Activated naive CD8-positive, alpha-beta T cell treated with anti-CD3 and anti-CD28 coated beads, Interleukin-2, amount 10 ng/mL, durations not matched to agents 7 days and 5 days (primary cell): ENCODE data around the gene TGFB1. TPM values are rescaled to one million over a fixed set of nuclear protein-coding genes. Genes with fewer than 3 reads are reported as not detected.
A peak's percentile ranks its signal among the peaks of the same experiment; 100 is the strongest.
"Not testable (repeated sequence)": the region's sequence is repeated elsewhere in the genome, so short reads cannot be mapped to it uniquely, and the experiment has no call there.

ENCODE experiments used
- ATAC-seq: fragments of 150-1000 bp; cut with Tn5 transposase; one replicate; pipeline ENCODE4 v1.10.0; 2021; ENCODE audit warnings: low read depth, moderate library complexity
- POLR2A ChIA-PET: fragments of 350-600 bp; sonication (Branson Sonifier 250); formaldehyde crosslinking; loops from one replicate; lab custom pipeline; 2021; ENCODE audit warnings: antibody characterized with exemption; lab: Charles Lee
- DNase-seq: peaks from one replicate; pipeline ENCODE4 v3.0.0; 2021
- H3K27ac Mint-ChIP-seq: one replicate; pipeline ENCODE4 v1.8.0; 2022; ENCODE audit warnings: mild to moderate bottlenecking, mixed read lengths
- H3K27me3 Mint-ChIP-seq: one replicate; pipeline ENCODE4 v1.8.0; 2022; ENCODE audit warnings: mild to moderate bottlenecking, moderate library complexity, mixed read lengths
- H3K36me3 Mint-ChIP-seq: one replicate; pipeline ENCODE4 v1.8.0; 2021; ENCODE audit warnings: mild to moderate bottlenecking, mixed read lengths
- H3K4me1 Mint-ChIP-seq: one replicate; pipeline ENCODE4 v1.8.0; 2021; ENCODE audit warnings: mixed read lengths
- H3K4me3 Mint-ChIP-seq: one replicate; pipeline ENCODE4 v1.8.0; 2022; ENCODE audit warnings: mild to moderate bottlenecking, moderate library complexity, mixed read lengths
- H3K9me3 Mint-ChIP-seq: one replicate; pipeline ENCODE4 v1.8.0; 2021; ENCODE audit warnings: mixed read lengths
- total RNA-seq, 2 experiments: library from RNA; stranded (reverse); gene quantifications; one replicate each; pipeline ENCODE4 v1.2.3, GENCODE V29; 2021

The TGFB1 gene
- total RNA-seq, 2 experiments from 2014 or later, result 172 to 179 TPM

GRCh38 chr19:41384351-41384750, 30.6 kb upstream of the TGFB1 start:
- Mint-ChIP-seq H3K27ac (no peak overlapping the region), H3K27me3 (no peaks in the 10 kb centered on the region), H3K4me3 (no peak overlapping the region), H3K4me1 (no peaks in the 10 kb centered on the region), H3K36me3 (peaks cover 2% of the 10 kb centered on the region), H3K9me3 (no peaks in the 10 kb centered on the region)
- ATAC-seq (no peak), DNase-seq (no peak)
- POLR2A ChIA-PET, result interaction anchor here (0.7 to 1.1 kb wide), 2 partner anchors 10 to 19 kb away, joined by 3 to 5 read pairs; no protein-coding TSS in a partner anchor

- H3K27ac Mint-ChIP-seq, H3K4me1 Mint-ChIP-seq, H3K27me3 Mint-ChIP-seq, H3K9me3 Mint-ChIP-seq, H3K4me3 Mint-ChIP-seq, ATAC-seq, DNase-seq, H3K36me3 Mint-ChIP-seq: not testable (repeated sequence)
- POLR2A ChIA-PET, result interaction anchor here (0.6 to 0.8 kb wide), 2 partner anchors 118 to 161 kb away, joined by 3 to 4 read pairs; no protein-coding TSS in a partner anchor
These were observed 27.8 kb upstream of the TGFB1 start for GRCh38 chr19:41381536-41381935.

GRCh38 chr19:41377977-41378709, 24.4 kb upstream of the TGFB1 start:
- H3K4me3 Mint-ChIP-seq, result no peak overlapping the region
- peaks cover 12% of the 10 kb centered on the region for H3K4me1 Mint-ChIP-seq
- H3K9me3 Mint-ChIP-seq, result no peaks in the 10 kb centered on the region
- no peaks in the 10 kb centered on the region for H3K27me3 Mint-ChIP-seq
- POLR2A ChIA-PET, result interaction anchor here (0.6 kb wide), 1 partner anchor 36 kb away, joined by 3 read pairs; no protein-coding TSS in a partner anchor
- ATAC-seq, result peak; percentile 56
- DNase-seq, result no peak
- peak overlapping the region; percentile 47 for H3K27ac Mint-ChIP-seq
- H3K36me3 Mint-ChIP-seq, result peaks cover 5% of the 10 kb centered on the region

GRCh38 chr19:41376998-41377365, 23.3 kb upstream of the TGFB1 start:
- Mint-ChIP-seq H3K36me3 (peaks cover 3% of the 10 kb centered on the region), H3K9me3 (no peaks in the 10 kb centered on the region), H3K27ac (peak overlapping the region; percentile 60), H3K4me1 (peaks cover 12% of the 10 kb centered on the region), H3K4me3 (peak overlapping the region; percentile 70), H3K27me3 (no peaks in the 10 kb centered on the region)
- POLR2A ChIA-PET, result interaction anchor here (0.6 to 1.0 kb wide), 2 partner anchors 13 to 17 kb away, joined by 3 to 6 read pairs; partner anchors contain the start of gene B9D2
- ATAC-seq (no peak), DNase-seq (no peak)

GRCh38 chr19:41376241-41376997, 22.7 kb upstream of the TGFB1 start, which contains the start of gene TMEM91:
Gene TMEM91 (plus strand): TSS chr19:41376533. CDS start chr19:41378310, 1,777 bp downstream.
- H3K27ac Mint-ChIP-seq, result peak within 1 kb of the TSS; percentile 60
- POLR2A ChIA-PET, result interaction anchor here (0.6 to 1.0 kb wide), 3 partner anchors 12 to 28 kb away, joined by 3 to 6 read pairs (median 3); partner anchors contain the start of gene B9D2
- H3K4me3 Mint-ChIP-seq, result peak within 1 kb of the TSS; percentile 70

GRCh38 chr19:41373993-41374392, 20.3 kb upstream of the TGFB1 start:
- H3K4me1 Mint-ChIP-seq, result peaks cover 15% of the 10 kb centered on the region
- H3K4me3 Mint-ChIP-seq, result no peak overlapping the region
- POLR2A ChIA-PET, result no interaction called here
- ATAC-seq (no peak), DNase-seq (no peak)
- peaks cover 7% of the 10 kb centered on the region for H3K36me3 Mint-ChIP-seq
- no peaks in the 10 kb centered on the region for H3K27me3 Mint-ChIP-seq
- no peaks in the 10 kb centered on the region for H3K9me3 Mint-ChIP-seq
- no peak overlapping the region for H3K27ac Mint-ChIP-seq

More at GRCh38 chr19:41376241-41376997, 22.7 kb upstream of the TGFB1 start, which contains the start of gene TMEM91:
- Mint-ChIP-seq H3K27me3 (no peaks in the 10 kb centered on the region), H3K36me3 (peaks cover 4% of the 10 kb centered on the region), H3K9me3 (no peaks in the 10 kb centered on the region), H3K4me1 (peaks cover 13% of the 10 kb centered on the region)
- ATAC-seq (peak; percentile 35), DNase-seq (peak; percentile 41)

GRCh38 chr19:41372501-41372900, 18.8 kb upstream of the TGFB1 start:
- POLR2A ChIA-PET, result no interaction called here
- ATAC-seq, result no peak
- DNase-seq, result no peak
- Mint-ChIP-seq H3K9me3 (no peaks in the 10 kb centered on the region), H3K4me3 (no peak overlapping the region), H3K27me3 (no peaks in the 10 kb centered on the region), H3K27ac (no peak overlapping the region), H3K4me1 (peaks cover 14% of the 10 kb centered on the region), H3K36me3 (peaks cover 6% of the 10 kb centered on the region)

GRCh38 chr19:41371541-41371940, 17.8 kb upstream of the TGFB1 start:
- H3K9me3 Mint-ChIP-seq, result no peaks in the 10 kb centered on the region
- peaks cover 9% of the 10 kb centered on the region for H3K4me1 Mint-ChIP-seq
- DNase-seq, result no peak
- no peak overlapping the region for H3K27ac Mint-ChIP-seq
- peaks cover 6% of the 10 kb centered on the region for H3K36me3 Mint-ChIP-seq
- no peak for ATAC-seq
- H3K27me3 Mint-ChIP-seq, result no peaks in the 10 kb centered on the region
- POLR2A ChIA-PET, result interaction anchor here (1.3 kb wide), 1 partner anchor 14 kb away, joined by 3 read pairs; no protein-coding TSS in a partner anchor
- no peak overlapping the region for H3K4me3 Mint-ChIP-seq

GRCh38 chr19:41371119-41371518, 17.4 kb upstream of the TGFB1 start:
- not testable (repeated sequence) for ATAC-seq, H3K27ac Mint-ChIP-seq

GRCh38 chr19:41369769-41370168, 16.0 kb upstream of the TGFB1 start:
- H3K36me3 Mint-ChIP-seq, result peaks cover 7% of the 10 kb centered on the region
- H3K9me3 Mint-ChIP-seq, result no peaks in the 10 kb centered on the region
- H3K4me3 Mint-ChIP-seq, result no peak overlapping the region
- no peak for ATAC-seq
- POLR2A ChIA-PET, result interaction anchor here (0.7 kb wide), 1 partner anchor 391 kb away, joined by 4 read pairs; no protein-coding TSS in a partner anchor
- H3K4me1 Mint-ChIP-seq, result peaks cover 10% of the 10 kb centered on the region
- H3K27me3 Mint-ChIP-seq, result no peaks in the 10 kb centered on the region
- no peak overlapping the region for H3K27ac Mint-ChIP-seq
- no peak for DNase-seq

More at GRCh38 chr19:41371119-41371518, 17.4 kb upstream of the TGFB1 start:
- not testable (repeated sequence) for H3K9me3 Mint-ChIP-seq, H3K27me3 Mint-ChIP-seq, DNase-seq, H3K4me3 Mint-ChIP-seq, H3K36me3 Mint-ChIP-seq, H3K4me1 Mint-ChIP-seq
- POLR2A ChIA-PET, result interaction anchor here (1.3 kb wide), 1 partner anchor 13 kb away, joined by 3 read pairs; no protein-coding TSS in a partner anchor

- no peaks in the 10 kb centered on the region for H3K9me3 Mint-ChIP-seq
- ATAC-seq, result no peak
- DNase-seq, result no peak
- POLR2A ChIA-PET, result interaction anchor here (0.8 to 0.9 kb wide), 2 partner anchors 9 to 11 kb away, joined by 3 read pairs; no protein-coding TSS in a partner anchor
- no peak overlapping the region for H3K4me3 Mint-ChIP-seq
- H3K27ac Mint-ChIP-seq, result no peak overlapping the region
- H3K36me3 Mint-ChIP-seq, result peaks cover 7% of the 10 kb centered on the region
- H3K4me1 Mint-ChIP-seq, result peaks cover 18% of the 10 kb centered on the region
- no peaks in the 10 kb centered on the region for H3K27me3 Mint-ChIP-seq
These were observed 14.2 kb upstream of the TGFB1 start for GRCh38 chr19:41367848-41368301.

- no peak for DNase-seq
- POLR2A ChIA-PET, result interaction anchor here (0.7 to 4.4 kb wide), 7 partner anchors 8 to 588 kb away, joined by 3 to 64 read pairs (median 3); partner anchors contain the start of gene TGFB1
- peaks cover 7% of the 10 kb centered on the region for H3K36me3 Mint-ChIP-seq
- H3K4me1 Mint-ChIP-seq, result peaks cover 21% of the 10 kb centered on the region
- ATAC-seq, result no peak
- no peak overlapping the region for H3K4me3 Mint-ChIP-seq
- no peaks in the 10 kb centered on the region for H3K9me3 Mint-ChIP-seq
- no peak overlapping the region for H3K27ac Mint-ChIP-seq
- no peaks in the 10 kb centered on the region for H3K27me3 Mint-ChIP-seq
These were observed 12.4 kb upstream of the TGFB1 start for GRCh38 chr19:41366089-41366488.
